ENCODE measurements around the gene CLHC1.
"Not testable (repeated sequence)": the region's sequence is repeated elsewhere in the genome, so short reads cannot be mapped to it uniquely, and the experiment has no call there.

Gene CLHC1

GRCh38 chr2:55228226-55228563 is 3.9 kb downstream of the CLHC1 start:
- no peaks in the 10 kb centered on the region for H3K36me3 ChIP-seq
- peak overlapping the region in 1 of 2 experiments; percentile 21 for H3K4me3 ChIP-seq (ENCODE audit: low read depth in 1 of 2, low read length in 1 of 2)
- H3K27ac ChIP-seq: peak overlapping the region; percentile 71
- TF ChIP-seq, protein P1, sequence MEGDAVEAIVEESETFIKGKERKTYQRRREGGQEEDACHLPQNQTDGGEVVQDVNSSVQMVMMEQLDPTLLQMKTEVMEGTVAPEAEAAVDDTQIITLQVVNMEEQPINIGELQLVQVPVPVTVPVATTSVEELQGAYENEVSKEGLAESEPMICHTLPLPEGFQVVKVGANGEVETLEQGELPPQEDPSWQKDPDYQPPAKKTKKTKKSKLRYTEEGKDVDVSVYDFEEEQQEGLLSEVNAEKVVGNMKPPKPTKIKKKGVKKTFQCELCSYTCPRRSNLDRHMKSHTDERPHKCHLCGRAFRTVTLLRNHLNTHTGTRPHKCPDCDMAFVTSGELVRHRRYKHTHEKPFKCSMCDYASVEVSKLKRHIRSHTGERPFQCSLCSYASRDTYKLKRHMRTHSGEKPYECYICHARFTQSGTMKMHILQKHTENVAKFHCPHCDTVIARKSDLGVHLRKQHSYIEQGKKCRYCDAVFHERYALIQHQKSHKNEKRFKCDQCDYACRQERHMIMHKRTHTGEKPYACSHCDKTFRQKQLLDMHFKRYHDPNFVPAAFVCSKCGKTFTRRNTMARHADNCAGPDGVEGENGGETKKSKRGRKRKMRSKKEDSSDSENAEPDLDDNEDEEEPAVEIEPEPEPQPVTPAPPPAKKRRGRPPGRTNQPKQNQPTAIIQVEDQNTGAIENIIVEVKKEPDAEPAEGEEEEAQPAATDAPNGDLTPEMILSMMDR (IDR thresholded peaks at IDR 0.05): no peak
- no peaks in the 10 kb centered on the region for H3K27me3 ChIP-seq
- peaks cover 22 to 24% of the 10 kb centered on the region in 2 experiments for H3K4me1 ChIP-seq (ENCODE audit: control insufficient read depth in 1 of 2, insufficient read depth in 1 of 2, low read depth in 1 of 2, low read length in 1 of 2)
- no peaks in the 10 kb centered on the region for H3K9me3 ChIP-seq

GRCh38 chr2:55227437-55228225 is 4.5 kb downstream of the CLHC1 start:
- H3K36me3 ChIP-seq, H3K27me3 ChIP-seq, H3K9me3 ChIP-seq: not testable (repeated sequence)
- peak overlapping the region; percentile 71 for H3K27ac ChIP-seq
- H3K4me3 ChIP-seq (ENCODE audit: low read depth in 1 of 2, low read length in 1 of 2): peak overlapping the region; percentile 8 to 21
- H3K4me1 ChIP-seq (ENCODE audit: control insufficient read depth in 1 of 2, insufficient read depth in 1 of 2, low read depth in 1 of 2, low read length in 1 of 2): peaks cover 23 to 25% of the 10 kb centered on the region in 2 experiments

DNA sequence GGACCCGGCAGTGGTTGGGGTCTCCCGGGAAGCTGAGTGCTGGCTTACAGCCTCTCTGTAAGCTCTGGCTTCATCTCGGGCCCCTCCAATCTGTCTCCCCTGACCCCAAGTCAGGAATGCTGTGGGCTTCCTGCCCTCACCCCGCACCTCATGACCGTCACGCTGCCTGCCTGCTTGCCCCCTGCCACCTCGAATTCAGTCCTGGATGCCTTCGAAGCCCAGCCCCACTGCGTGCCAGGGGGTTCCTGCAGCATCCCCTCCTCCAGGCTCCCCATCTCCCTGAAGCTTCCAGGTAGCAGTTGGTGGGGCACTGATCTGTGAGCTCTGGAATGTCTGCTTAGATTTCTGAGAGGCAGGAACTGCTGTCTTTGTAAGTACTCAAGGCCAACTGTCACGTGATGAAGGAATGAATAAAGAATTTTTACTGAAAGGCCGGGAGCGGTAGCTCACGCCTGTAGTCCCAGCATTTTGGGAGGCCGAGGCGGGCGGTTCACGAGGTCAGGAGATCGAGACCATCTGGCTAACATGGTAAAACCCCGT is 6.5 kb downstream of the CLHC1 start:
- H3K27ac ChIP-seq: no peak overlapping the region
- H3K4me1 ChIP-seq (ENCODE audit: control insufficient read depth in 1 of 2, insufficient read depth in 1 of 2, low read depth in 1 of 2, low read length in 1 of 2): peaks cover 16 to 19% of the 10 kb centered on the region in 2 experiments
- no peak overlapping the region for H3K4me3 ChIP-seq (ENCODE audit: low read depth in 1 of 2, low read length in 1 of 2)
- H3K9me3 ChIP-seq: no peaks in the 10 kb centered on the region
- TF ChIP-seq, protein P1 (IDR thresholded peaks at IDR 0.05): no peak
- no peaks in the 10 kb centered on the region for H3K36me3 ChIP-seq
- no peaks in the 10 kb centered on the region for H3K27me3 ChIP-seq

DNA sequence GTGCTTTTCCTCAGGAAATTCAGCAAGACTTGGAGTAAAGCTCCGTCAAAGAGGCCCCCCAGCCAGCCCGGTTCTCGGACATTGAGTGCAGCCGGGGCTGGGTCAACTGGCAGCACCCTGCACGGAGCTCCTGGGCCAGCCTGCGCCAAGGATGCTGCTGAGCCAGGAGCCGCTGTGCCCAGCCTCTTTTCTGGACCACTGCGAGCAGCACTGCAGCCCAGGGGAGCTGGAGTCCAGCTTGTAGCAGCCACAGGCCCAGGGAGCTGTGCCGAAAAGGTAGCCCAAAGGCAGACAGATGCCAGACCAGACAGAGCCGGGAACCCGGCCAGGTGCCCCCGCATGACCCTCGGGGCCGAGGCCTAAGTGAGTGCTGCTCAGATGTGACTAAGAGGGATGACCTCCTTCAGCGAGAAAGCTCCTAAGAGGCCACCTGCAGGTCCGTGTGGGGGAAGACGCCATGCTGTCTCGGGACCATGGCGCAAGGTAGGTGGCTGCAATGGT is 7.3 kb downstream of the CLHC1 start:
- no peak overlapping the region for H3K4me3 ChIP-seq (ENCODE audit: low read depth in 1 of 2, low read length in 1 of 2)
- peaks cover 16 to 19% of the 10 kb centered on the region in 2 experiments for H3K4me1 ChIP-seq (ENCODE audit: control insufficient read depth in 1 of 2, insufficient read depth in 1 of 2, low read depth in 1 of 2, low read length in 1 of 2)
- H3K9me3 ChIP-seq: no peaks in the 10 kb centered on the region
- TF ChIP-seq, protein P1 (IDR thresholded peaks at IDR 0.05): no peak
- no peaks in the 10 kb centered on the region for H3K36me3 ChIP-seq
- H3K27me3 ChIP-seq: no peaks in the 10 kb centered on the region
- no peak overlapping the region for H3K27ac ChIP-seq

DNA sequence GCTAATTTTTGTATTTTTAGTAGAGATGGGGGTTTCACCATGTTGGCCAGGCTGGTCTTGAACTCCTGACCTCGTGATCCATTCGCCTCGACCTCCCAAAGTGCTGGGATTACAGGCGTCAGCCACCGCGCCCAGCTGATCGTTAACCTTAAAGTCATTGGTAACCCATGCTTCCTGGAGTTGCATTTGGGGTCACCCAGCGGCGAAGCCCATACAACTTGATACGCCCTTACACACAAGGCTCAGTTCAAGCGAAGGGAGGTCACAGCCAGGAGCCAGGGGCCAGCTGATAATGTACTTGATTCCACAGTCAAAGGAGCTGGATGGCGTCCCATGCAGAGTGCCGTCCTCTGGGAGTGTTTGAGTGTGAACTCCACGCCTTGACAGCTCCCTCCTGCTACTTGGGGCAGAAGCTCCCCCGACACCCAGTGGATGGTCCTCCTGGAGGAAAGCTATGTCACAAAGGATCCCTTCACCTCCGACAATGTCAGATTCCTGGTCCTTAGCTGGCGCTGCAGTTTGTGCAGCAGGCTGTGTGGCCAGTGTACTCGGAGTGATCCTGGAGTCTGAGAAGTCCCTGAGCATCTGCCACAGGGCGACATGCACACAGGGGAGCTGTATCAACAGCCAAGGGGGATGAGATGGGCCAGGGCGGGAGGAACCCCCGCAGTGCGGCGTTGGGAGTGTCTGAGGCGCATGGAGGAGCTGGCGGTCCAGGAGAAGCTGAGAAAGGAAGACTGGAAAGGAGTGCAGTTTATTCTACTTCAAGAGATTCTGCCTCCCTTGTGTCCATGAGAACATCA is 7.9 kb downstream of the CLHC1 start:
- Histone ChIP-seq H3K4me3 (ENCODE audit: low read depth in 1 of 2, low read length in 1 of 2) (peak overlapping the region; percentile 73 to 93), H3K9me3 (no peaks in the 10 kb centered on the region), H3K27me3 (no peaks in the 10 kb centered on the region), H3K27ac (no peak overlapping the region), H3K4me1 (ENCODE audit: control insufficient read depth in 1 of 2, insufficient read depth in 1 of 2, low read depth in 1 of 2, low read length in 1 of 2) (peaks cover 16 to 19% of the 10 kb centered on the region in 2 experiments), H3K36me3 (no peaks in the 10 kb centered on the region)
- TF ChIP-seq, protein P1 (IDR thresholded peaks at IDR 0.05): no peak

Data from neutrophil (primary cell).